GM21526 (cell line): ENCODE results near the gene GPBAR1.
A peak's percentile ranks its signal among the peaks of the same experiment; 100 is the strongest.

Experiments used
- ATAC-seq: cut with Tn5 transposase; IDR thresholded peaks from one replicate; pipeline ENCODE4 v1.9.1; 2021; ENCODE audit warnings: moderate library complexity; ENCODE audit not compliant: unreplicated experiment, low FRiP score

Gene GPBAR1, protein sequence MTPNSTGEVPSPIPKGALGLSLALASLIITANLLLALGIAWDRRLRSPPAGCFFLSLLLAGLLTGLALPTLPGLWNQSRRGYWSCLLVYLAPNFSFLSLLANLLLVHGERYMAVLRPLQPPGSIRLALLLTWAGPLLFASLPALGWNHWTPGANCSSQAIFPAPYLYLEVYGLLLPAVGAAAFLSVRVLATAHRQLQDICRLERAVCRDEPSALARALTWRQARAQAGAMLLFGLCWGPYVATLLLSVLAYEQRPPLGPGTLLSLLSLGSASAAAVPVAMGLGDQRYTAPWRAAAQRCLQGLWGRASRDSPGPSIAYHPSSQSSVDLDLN

DNA sequence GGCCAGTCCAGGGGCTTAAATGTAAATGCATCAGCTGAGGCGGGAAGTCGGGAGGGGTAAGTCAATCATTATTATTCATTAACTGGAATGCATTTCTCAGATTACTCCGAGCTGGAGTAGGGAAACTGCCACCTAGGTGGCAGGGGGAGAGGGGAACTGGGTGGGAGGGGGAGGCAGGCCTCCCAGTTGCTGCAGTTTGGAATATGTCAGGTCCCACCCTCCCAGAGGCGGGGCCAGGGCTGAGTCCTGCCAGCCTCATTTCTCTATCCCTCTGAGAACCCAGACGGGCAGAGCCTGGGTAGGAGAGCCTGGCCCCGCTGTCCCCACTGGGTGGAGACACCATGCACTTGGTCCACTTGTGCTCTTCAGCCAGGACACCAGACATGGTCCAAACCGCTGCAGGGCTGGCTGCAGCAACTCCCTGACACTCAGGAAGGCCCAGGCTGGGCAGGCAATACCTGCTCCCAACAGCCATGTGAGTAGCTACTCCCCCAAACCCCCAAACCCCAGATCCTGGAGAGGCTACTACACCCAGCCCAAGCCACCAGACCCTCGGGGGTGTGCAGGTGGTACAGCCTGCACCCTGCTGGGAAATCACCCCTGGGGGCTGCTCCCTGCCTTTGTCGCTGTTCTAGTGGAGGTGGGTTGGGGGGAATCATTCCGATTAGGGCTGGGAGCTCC, at the start of gene GPBAR1:
Gene GPBAR1, plus strand, starts transcription at position 274 of the 681 bp plus-strand sequence. CDS start 1,710 bp downstream, outside the sequence.
- no peak for ATAC-seq

DNA sequence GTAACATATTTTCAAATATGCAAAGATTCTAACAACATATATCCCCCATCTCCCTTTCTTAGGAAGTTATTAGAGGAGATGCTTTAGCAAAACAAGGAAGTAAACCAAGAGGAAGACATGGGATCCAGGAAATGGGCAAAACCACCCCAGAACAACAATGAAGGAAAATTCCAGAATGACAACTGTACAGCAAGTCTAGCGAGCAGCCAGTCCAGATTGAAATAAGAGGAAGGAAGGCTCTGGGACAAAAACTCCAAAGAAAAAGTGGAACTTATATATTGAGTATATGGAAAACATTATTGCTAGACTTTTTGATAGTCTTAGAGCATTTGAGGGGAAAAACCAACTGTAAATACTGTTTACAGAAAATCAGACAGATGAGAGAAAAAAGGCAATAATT, 46.7 kb upstream of the GPBAR1 start:
- no peak for ATAC-seq

DNA sequence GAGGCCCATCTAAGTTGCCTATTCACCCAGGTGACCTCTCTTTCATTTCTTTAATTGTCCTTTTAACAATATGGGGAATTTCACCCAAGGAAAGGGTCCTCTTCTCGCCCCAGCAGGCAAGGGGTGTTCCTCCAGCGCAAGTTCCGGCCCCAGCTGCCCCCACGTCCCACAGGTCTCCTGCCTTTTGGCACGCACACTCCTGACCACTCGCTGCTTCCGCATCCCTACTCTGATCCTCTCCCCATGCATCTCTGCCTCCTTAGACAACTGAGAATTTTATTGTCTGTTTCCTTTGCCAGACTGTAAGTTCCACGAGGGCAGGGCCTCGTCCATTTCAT, 44.5 kb upstream of the GPBAR1 start:
- no peak for ATAC-seq

DNA sequence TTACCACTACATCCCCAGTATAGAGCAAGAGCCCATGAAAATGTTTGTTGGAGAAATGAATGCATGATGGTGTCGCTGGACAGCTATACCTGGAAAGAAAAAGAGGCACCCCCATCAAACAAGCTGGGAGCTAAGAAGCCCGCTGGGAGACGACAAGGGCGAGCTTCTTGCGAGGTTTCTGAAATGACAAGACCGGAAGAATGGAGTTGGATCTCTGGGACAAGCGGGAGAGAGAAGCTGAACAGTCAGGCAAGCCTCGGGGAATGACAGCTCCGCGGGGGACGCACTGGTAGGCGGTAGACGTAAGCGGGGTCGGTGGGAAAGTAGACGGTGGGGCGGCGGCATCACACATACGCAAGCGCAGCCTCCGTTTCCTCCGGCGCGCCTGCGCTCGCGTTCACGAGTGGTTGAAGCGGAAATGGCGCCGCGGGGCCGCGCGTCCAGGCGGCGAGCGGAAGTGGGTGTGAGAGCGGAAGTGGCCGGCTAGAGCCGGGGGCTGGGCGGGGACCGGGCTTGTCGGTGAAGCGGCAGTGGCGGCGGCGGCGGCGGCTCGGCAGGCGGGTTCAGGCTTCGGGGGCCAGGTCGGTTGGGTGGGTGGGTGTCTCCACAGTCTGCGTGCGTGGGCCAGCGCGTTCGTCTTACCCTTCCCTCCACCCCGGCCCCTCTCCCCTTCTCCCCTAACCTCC, 44.0 kb upstream of the GPBAR1 start, which contains the start of gene ARPC2:
Gene ARPC2, plus strand, starts transcription at position 516 of the 686 bp plus-strand sequence. CDS start 282 bp downstream, outside the sequence.
- peak; percentile 67 for ATAC-seq

DNA sequence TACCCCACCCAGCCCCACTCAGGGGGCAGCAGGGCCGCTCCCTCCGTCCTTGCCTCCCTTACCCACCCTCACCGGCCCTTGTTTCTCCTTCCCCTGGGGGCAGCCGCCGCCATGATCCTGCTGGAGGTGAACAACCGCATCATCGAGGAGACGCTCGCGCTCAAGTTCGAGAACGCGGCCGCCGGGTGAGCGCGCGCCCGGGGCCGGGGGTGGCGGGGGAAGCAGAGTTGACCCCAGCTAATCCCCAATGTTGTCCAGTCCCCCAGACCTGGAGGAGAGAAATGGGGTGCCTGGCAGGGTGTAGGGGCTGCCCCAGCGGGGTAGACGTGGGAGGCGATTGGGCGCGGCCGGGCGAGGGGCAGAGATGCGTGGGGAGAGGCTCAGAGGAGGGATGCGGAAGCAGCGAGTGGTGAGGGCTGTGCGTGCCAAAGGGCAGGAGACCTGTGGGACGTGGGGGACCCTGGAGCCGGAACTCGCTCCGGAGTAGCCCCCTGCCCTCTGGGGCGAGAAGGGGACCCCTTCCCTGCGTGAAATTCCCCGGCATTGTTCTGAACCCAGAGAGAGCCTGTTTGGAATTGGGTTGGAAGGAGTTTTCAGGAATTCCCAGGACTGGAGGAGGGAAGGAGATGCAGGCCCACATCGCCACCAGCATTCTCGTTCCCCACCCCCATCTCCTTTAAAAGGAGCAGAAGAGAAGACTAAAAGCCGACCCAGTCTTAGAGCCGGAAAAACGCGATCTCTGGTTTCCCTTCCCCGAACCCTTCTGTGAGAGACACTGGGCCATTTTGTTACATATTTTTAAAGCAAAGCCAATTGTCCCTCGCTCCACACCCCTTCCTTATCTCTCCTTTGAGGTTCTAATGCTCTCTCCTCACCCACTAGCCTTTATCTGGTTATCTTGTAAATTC, 43.2 kb upstream of the GPBAR1 start:
- ATAC-seq: peak; percentile 32

DNA sequence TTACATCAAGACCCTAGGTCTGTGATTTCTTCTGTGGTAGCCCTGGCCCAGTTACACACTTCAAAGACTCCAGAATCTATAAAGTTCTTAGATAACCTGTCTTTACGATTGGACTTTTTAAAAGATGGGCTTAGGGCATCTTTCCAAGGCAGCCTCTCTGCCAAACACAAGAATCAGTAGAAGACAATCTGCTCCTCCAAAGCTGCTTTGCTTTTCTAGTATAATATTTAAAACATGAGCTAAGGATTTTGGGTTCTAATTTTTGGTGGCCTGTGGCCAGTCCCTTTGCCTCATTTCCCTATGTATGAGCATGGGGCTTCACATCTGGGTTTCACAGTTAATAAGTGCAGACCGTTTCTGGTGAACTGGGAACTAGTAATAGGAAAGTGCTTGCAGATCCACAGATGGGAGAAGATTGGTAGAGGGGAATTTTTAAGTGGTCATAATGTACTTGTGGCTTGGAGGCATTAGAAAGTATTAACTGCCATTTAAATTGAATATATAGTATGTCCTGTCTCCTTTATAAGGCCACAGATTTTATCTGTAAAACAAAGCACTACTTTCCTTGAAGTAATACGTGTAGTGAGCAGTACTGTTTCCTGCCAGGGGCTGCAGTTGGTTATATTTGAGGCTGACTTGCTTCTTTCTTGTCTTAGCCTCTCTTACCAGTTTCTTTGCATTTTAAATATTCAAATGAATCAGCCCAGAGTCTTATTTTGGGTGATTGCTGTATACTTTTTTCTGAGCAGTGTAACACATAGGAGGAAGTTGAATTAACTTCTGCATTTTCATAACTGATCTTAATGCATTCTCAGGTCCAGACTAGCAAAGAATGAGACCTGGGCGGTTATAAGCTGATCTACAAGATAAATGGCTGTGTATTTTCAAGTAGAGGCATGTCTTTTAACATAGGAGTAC, 42.3 kb upstream of the GPBAR1 start:
- ATAC-seq: peak; percentile 32

DNA sequence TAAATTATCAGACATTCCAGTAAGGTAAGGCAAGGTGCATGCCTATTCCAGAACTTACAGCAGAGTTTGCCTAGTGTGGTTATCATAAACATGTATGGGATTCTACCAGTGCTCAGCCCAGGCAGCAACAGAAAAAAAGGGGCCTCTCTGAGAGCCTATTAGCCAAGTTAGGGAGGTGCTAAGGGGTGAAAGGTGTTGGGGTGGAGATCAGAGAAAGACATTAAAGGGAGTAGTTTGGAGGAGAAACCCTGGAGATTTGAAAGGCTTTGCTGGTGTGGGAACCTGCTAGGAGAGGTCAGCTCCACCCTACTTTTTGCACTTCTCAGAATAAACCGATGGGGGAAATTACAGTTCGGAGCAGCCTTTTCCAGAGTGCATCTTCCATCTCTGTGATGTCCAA, 40.9 kb upstream of the GPBAR1 start:
- no peak for ATAC-seq

DNA sequence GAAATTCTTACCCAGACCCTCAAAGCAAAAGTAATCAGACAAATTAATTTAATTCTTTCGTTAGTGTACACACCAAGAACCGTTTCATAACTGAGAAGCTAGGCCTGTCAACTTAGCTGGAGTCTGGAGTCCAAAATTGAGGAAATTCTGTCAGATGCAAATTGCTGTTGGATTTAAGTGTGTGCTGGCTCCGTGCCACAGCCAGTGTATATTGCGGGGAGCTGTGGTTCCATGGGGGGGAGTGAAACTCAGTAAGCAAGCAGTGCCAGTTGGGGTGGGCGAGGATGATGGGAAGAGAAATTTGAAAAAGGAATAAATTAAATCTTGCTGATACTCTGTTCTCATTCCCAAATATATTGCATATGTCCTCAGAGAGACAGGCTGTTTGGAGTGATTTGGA, 39.8 kb upstream of the GPBAR1 start:
- no peak for ATAC-seq

DNA sequence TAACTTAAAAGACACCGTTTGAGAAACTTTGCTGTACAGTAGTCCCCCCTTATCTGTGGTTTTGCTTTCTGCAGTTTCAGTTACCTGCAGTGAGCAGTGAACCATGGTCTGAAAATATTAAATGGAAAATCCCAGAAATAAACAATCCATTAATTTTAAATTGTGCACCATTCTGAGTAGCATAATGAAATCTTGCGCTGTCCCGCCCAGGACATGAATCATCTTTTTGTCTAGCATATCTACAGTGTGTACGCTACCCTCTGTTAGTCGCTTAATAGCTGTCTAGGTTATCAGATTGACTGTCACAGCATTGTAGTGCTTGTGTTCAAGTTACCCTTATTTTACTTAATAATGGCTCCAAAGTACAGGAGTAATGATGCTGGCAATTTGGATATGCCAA, 37.8 kb upstream of the GPBAR1 start:
- no peak for ATAC-seq

DNA sequence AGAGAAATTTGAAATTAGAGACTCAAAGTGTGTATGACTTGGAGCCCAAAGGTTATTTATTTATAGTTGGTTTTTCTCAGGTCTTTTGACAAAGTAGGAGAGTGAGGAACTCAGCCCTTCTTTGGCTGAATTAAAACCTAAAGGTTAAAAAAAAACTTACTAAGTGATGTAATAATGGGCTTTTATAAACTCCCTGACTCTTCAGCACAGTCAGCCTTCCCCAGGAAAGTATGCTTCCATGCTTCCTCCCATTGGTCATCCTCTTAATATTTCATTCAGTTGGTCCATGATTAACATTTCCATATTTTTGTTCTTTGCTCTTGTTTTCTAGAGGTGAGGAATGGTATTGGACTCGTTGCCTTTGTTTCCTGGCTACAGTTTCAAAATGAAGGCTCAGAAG, 36.6 kb upstream of the GPBAR1 start:
- ATAC-seq: no peak

DNA sequence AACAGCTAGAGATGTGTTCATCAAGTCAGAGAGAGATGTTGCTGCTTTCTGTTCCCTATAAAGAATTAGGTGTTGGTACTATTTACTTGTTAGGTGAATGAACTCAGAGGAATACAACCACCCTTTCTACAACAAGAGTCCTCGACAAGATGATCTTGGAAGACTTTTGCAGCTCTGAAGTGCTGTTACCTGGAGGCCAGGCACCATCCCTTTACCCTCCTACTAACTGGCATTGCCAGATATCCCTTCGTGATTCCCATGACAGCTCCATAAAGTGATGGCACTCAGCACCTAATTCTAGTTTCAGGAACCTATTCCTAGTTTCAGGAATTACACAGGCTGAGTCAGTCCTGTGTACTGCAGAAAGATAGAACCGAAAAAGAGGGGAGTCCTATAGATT, 33.9 kb upstream of the GPBAR1 start:
- no peak for ATAC-seq

DNA sequence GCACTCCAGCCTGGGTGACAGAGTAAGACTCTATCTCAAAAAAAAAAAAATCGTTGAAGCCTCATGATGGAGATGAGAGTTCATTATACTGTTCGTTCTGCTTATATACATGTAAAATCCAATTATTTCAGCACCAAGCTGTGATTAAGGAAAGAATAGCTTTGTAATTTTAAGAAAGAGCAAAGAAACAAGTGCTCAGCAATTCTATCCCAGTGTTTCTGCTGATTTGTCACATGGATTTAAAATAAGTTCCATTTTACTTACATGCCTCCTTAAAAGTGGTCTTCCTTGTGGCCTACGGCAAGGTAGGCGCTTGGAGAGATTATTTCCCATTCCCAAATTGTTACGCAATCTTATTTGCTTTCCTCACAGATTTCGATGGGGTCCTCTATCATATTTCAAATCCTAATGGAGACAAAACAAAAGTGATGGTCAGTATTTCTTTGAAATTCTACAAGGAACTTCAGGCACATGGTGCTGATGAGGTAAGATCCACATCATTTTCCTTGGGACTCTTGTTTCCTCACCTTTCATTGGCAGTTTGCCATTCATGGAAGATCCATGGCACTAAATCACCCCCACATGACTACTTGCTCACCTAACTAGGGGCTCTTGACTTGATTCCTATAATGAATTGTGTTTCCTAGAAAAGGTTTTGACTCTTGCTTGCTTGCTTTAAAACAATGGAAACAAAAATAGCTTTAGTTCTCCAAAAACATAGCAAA, 32.3 kb upstream of the GPBAR1 start:
- no peak for ATAC-seq

DNA sequence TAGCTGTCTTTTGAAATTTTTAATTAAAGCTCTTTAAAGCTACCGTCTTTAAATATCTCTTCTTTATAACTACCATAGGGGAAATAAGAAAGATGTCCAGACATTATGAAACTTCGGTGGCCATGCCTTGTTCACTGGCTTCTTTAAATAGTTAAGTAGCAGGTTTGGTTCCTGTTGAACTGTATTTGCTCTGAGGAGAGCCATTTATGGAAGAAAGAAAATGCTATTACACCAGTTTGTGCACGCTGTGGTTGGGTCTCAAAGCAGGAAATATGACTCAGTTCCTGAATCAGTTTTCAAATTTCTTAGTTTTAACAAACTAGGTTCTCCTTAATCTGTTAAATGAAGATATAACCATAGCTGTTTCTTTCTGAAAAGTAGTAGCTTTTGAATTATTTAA, 31.6 kb upstream of the GPBAR1 start:
- peak; percentile 69 for ATAC-seq

DNA sequence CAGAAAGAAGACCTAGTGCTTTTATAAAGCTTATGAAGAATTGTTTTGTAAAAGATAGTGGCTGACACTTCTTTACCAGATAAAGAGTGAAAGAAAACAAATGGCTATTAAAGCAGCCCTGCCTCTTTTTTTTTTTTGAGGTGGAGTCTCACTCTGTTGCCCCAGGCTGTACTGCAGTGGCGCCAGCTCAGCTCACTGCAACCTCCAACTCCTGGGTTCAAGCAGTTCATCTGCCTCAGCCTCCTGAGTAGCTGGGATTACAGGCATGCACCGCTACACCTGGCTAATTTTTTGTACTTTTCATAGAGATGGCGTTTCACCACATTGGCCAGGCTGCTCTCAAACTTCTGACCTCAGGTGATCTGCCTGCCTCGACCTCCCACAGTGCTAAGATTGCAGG, 31.0 kb upstream of the GPBAR1 start:
- ATAC-seq: no peak

DNA sequence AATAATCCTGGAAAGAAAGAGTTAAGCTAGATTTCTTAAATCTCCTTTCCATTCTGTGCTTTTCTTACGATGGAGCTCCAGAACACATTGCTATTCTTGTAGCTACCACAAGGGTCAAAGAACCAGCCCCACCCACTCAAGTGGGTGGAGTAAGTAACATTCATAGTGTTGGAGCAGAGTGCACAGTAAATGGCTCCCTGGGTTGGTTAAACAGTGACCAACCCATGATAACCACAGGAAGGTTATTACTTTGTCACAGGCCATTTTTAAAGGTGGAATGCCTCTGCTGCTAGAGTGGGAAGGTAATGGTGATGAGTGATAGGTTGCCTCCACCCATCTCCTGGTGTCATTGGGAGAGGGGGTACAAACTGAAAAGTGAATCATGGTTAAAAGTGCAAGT, 29.9 kb upstream of the GPBAR1 start:
- no peak for ATAC-seq

DNA sequence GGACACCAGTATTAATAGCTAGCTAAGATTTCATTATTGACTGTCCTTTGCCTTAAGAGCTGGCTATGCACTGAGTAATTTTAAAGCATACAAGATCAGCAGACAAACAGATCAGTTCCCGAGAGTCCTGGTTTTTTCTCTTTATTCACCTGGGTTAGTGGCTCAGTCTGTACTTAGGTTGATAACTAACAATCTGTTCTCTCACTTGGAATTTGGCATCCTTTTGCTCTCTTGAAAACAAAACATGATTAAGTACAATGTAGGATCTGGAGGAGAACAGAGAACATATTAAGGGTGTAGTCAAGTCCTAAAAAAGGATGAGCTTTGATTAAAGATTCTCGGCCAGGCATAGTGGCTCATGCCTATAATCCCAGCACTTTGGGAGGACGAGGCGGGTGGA, 27.3 kb upstream of the GPBAR1 start:
- ATAC-seq: no peak

DNA sequence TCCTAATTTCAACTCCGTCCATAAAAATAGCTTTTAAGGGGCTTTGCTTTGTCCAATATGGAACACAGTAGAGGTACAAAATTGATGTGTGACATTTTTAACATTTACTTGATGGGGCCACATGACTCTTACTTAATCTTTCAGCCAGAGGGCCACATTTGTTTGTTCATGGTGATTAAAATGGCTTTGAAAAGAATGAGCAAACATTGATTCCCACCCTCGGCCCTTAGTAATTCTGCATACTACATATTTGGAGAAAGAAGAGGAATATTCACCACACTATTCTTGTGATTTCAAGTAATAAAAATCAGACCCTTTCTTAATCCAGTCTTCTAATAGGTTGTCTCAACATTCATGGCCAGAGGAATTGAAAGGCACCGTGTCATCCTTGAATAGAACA, 26.3 kb upstream of the GPBAR1 start:
- no peak for ATAC-seq

DNA sequence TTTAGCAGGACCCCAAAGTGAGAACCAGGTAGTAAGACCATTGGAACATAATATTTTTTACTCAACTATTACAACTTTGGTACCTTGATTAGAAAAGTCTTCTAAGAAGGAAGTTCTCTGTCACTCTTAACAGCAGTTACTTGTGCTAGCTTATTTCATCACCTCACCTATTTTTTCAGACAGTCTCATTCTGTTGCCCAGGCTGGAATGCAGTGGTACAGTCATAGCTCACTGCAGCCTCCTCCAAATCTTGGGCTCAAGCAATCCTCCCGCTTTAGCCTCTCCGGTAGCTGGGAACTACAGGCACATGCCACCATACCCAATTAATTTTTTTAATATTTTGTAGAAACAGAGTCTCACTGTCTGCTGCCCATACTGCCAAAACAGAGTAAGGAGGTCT, 25.8 kb upstream of the GPBAR1 start:
- ATAC-seq: no peak

DNA sequence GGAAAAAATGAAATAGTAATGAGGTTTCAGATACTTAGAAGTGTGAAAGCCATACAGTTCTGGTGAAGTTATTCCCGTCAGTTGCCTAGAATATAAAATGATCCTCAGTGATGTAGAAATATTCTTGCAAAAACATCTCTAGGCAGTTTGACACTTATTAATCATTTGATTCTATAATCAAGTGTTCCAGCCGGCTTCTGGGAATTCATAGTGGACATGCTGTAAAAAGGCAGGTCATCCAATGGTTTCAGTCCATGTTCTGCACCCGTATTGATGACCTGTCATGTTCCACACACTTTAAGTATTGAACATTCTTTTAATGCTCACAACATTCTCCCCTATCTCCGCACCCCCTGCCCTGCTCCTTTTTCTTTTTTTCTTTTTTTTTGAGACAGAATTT, 24.0 kb upstream of the GPBAR1 start:
- no peak for ATAC-seq
